Limb (tissue), 2 donors: Measurements from ENCODE around the gene DHX34.
"Not testable (repeated sequence)": the region's sequence is repeated elsewhere in the genome, so short reads cannot be mapped to it uniquely, and the experiment has no call there.

Experiments
- DNase-seq, 2 donors: peaks; one replicate each; pipeline ENCODE4 v3.0.0-alpha.2; 2016; ENCODE audit errors: extremely low spot score in 2 of 2

Gene DHX34

GRCh38 chr19:47365455-47365854 is 16.3 kb downstream of the DHX34 start:
- DNase-seq: not testable (repeated sequence)

GRCh38 chr19:47370045-47370611 is 21.0 kb downstream of the DHX34 start:
- no peak for DNase-seq

- no peak for DNase-seq
Measured at GRCh38 chr19:47371261-47371660, 22.1 kb downstream of the DHX34 start.

- DNase-seq: no peak
Measured at GRCh38 chr19:47372603-47373002, 23.5 kb downstream of the DHX34 start.

GRCh38 chr19:47373246-47374240 is 24.4 kb downstream of the DHX34 start:
- no peak for DNase-seq

GRCh38 chr19:47374876-47375693 is 26.0 kb downstream of the DHX34 start:
- DNase-seq: no peak

GRCh38 chr19:47375694-47376588 is 26.8 kb downstream of the DHX34 start:
- DNase-seq: no peak

- no peak for DNase-seq
Measured at GRCh38 chr19:47376589-47377144, 27.6 kb downstream of the DHX34 start.

GRCh38 chr19:47377208-47377701 is 28.1 kb downstream of the DHX34 start:
- DNase-seq: no peak

- DNase-seq: no peak
Measured at GRCh38 chr19:47377801-47378200, 28.7 kb downstream of the DHX34 start.

GRCh38 chr19:47378246-47378645 is 29.1 kb downstream of the DHX34 start:
- no peak for DNase-seq

- DNase-seq: no peak
Measured at GRCh38 chr19:47379381-47379938, 30.3 kb downstream of the DHX34 start.

GRCh38 chr19:47380559-47380958 is 31.4 kb downstream of the DHX34 start:
- no peak for DNase-seq

GRCh38 chr19:47381121-47381520 is 32.0 kb downstream of the DHX34 start:
- DNase-seq: no peak

GRCh38 chr19:47381653-47382279 is 32.7 kb downstream of the DHX34 start:
- DNase-seq: no peak

GRCh38 chr19:47383890-47384289 is 34.8 kb downstream of the DHX34 start:
- not testable (repeated sequence) for DNase-seq

- DNase-seq: not testable (repeated sequence)
Measured at GRCh38 chr19:47384533-47384932, 35.4 kb downstream of the DHX34 start.

- DNase-seq: not testable (repeated sequence)
Measured at GRCh38 chr19:47386582-47386981, 37.5 kb downstream of the DHX34 start.

GRCh38 chr19:47387623-47388022 is 38.5 kb downstream of the DHX34 start:
- not testable (repeated sequence) for DNase-seq
